Measurements from ENCODE around the gene ANTXR1.

- TF ChIP-seq CTCF (optimal IDR thresholded peaks at IDR 0.05 in 1 of 3, IDR thresholded peaks at IDR 0.05 in 1 of 3, conservative IDR thresholded peaks at IDR 0.05 in 1 of 3; ENCODE audit: extremely low read depth in 1 of 3, insufficient read depth in 2 of 3, low read length in 3 of 3), result no peak
- TF ChIP-seq EZH2 (IDR thresholded peaks at IDR 0.05; ENCODE audit: low read length), result no peak
Measured at GRCh38 chr2:69279211-69279610, 266.2 kb downstream of the ANTXR1 start.

All from keratinocyte (primary cell).